ENCODE results near the gene TXNDC8. TPM values are rescaled to one million over a fixed set of nuclear protein-coding genes. Genes with fewer than 3 reads are reported as not detected.
"Not testable (repeated sequence)": the region's sequence is repeated elsewhere in the genome, so short reads cannot be mapped to it uniquely, and the experiment has no call there.

TXNDC8 gene
- total RNA-seq, result not detected

GRCh38 chr9:110337727-110338126 is at the start of gene TXNDC8:
TXNDC8 (minus strand) TSS chr9:110337863.
- H3K9me3 ChIP-seq, result no peaks in the 10 kb centered on the region
- intact Hi-C loops (cut with DNase I), result no loop called here
- DNase-seq (ENCODE audit: extremely low spot score in 2 of 2), result no peak
- no peaks in the 10 kb centered on the region for H3K27me3 ChIP-seq
- H3K36me3 ChIP-seq, result no peaks in the 10 kb centered on the region
- TF ChIP-seq POLR2AphosphoS5 (IDR thresholded peaks at IDR 0.05; ENCODE audit: insufficient read depth in 1 of 2, low read depth in 1 of 2) (no peak), CTCF (IDR thresholded peaks at IDR 0.05) (no peak), POLR2A (IDR thresholded peaks at IDR 0.05) (no peak)
- no peak within 1 kb of the TSS for H3K4me3 ChIP-seq
- no peaks in the 10 kb centered on the region for H3K4me1 ChIP-seq
- H3K27ac ChIP-seq, result no peak within 1 kb of the TSS

- Histone ChIP-seq H3K27ac (no peak overlapping the region), H3K27me3 (no peaks in the 10 kb centered on the region), H3K4me1 (no peaks in the 10 kb centered on the region), H3K4me3 (no peak overlapping the region), H3K36me3 (peaks cover 0 to 6% of the 10 kb centered on the region in 2 donors), H3K9me3 (no peaks in the 10 kb centered on the region)
- no peak for DNase-seq (ENCODE audit: extremely low spot score in 2 of 2)
- TF ChIP-seq POLR2AphosphoS5 (IDR thresholded peaks at IDR 0.05; ENCODE audit: insufficient read depth in 1 of 2, low read depth in 1 of 2) (no peak), POLR2A (IDR thresholded peaks at IDR 0.05) (no peak)
- intact Hi-C loops (cut with DNase I), result no loop called here
Measured at GRCh38 chr9:110383491-110383890, 45.8 kb upstream of the TXNDC8 start.

- Histone ChIP-seq H3K27ac (no peak overlapping the region), H3K4me1 (no peaks in the 10 kb centered on the region), H3K4me3 (no peak overlapping the region), H3K27me3 (no peaks in the 10 kb centered on the region), H3K9me3 (no peaks in the 10 kb centered on the region), H3K36me3 (peaks cover 0 to 6% of the 10 kb centered on the region in 2 donors)
- intact Hi-C loops (cut with DNase I), result no loop called here
- no peak for DNase-seq (ENCODE audit: extremely low spot score in 2 of 2)
- TF ChIP-seq POLR2A (IDR thresholded peaks at IDR 0.05), result no peak
Measured at GRCh38 chr9:110382731-110383130, 45.1 kb upstream of the TXNDC8 start.

GRCh38 chr9:110371411-110372007 is 33.8 kb upstream of the TXNDC8 start:
- Histone ChIP-seq H3K27ac (no peak overlapping the region), H3K27me3 (no peaks in the 10 kb centered on the region), H3K4me3 (no peak overlapping the region), H3K9me3 (no peaks in the 10 kb centered on the region), H3K36me3 (peaks cover 0 to 6% of the 10 kb centered on the region in 2 donors), H3K4me1 (no peaks in the 10 kb centered on the region)
- TF ChIP-seq POLR2AphosphoS5 (IDR thresholded peaks at IDR 0.05; ENCODE audit: insufficient read depth in 1 of 2, low read depth in 1 of 2), result no peak
- TF ChIP-seq POLR2A (IDR thresholded peaks at IDR 0.05), result no peak
- no peak for TF ChIP-seq CTCF (IDR thresholded peaks at IDR 0.05)
- intact Hi-C loops (cut with DNase I), result no loop called here
- DNase-seq (ENCODE audit: extremely low spot score in 2 of 2), result no peak

- H3K9me3 ChIP-seq, result no peaks in the 10 kb centered on the region
- no peak for TF ChIP-seq CTCF (IDR thresholded peaks at IDR 0.05)
- peak in 1 of 2 donors; percentile 38 for TF ChIP-seq POLR2AphosphoS5 (IDR thresholded peaks at IDR 0.05; ENCODE audit: insufficient read depth in 1 of 2, low read depth in 1 of 2)
- TF ChIP-seq POLR2A (IDR thresholded peaks at IDR 0.05), result no peak
- intact Hi-C loops (cut with DNase I), result no loop called here
- H3K4me3 ChIP-seq, result no peak overlapping the region
- H3K4me1 ChIP-seq, result no peaks in the 10 kb centered on the region
- DNase-seq (ENCODE audit: extremely low spot score in 2 of 2), result no peak
- no peak overlapping the region for H3K27ac ChIP-seq
- no peaks in the 10 kb centered on the region for H3K27me3 ChIP-seq
- H3K36me3 ChIP-seq, result peaks cover 0 to 6% of the 10 kb centered on the region in 2 donors
Measured at GRCh38 chr9:110370315-110370714, 32.7 kb upstream of the TXNDC8 start.

- H3K36me3 ChIP-seq, result no peaks in the 10 kb centered on the region
- no peak for TF ChIP-seq POLR2A (IDR thresholded peaks at IDR 0.05)
- TF ChIP-seq POLR2AphosphoS5 (IDR thresholded peaks at IDR 0.05; ENCODE audit: insufficient read depth in 1 of 2, low read depth in 1 of 2), result no peak
- no peak for TF ChIP-seq CTCF (IDR thresholded peaks at IDR 0.05)
- no peaks in the 10 kb centered on the region for H3K9me3 ChIP-seq
- H3K4me3 ChIP-seq, result no peak overlapping the region
- no peaks in the 10 kb centered on the region for H3K27me3 ChIP-seq
- no peaks in the 10 kb centered on the region for H3K4me1 ChIP-seq
- intact Hi-C loops (cut with DNase I), result no loop called here
- no peak for DNase-seq (ENCODE audit: extremely low spot score in 2 of 2)
- H3K27ac ChIP-seq, result no peak overlapping the region
Measured at GRCh38 chr9:110364451-110364850, 26.8 kb upstream of the TXNDC8 start.

- H3K4me1 ChIP-seq; intact Hi-C loops (cut with DNase I); H3K9me3 ChIP-seq; H3K36me3 ChIP-seq; DNase-seq (ENCODE audit: extremely low spot score in 2 of 2); H3K4me3 ChIP-seq; H3K27me3 ChIP-seq; H3K27ac ChIP-seq: not testable (repeated sequence)
Measured at GRCh38 chr9:110358992-110359391, 21.3 kb upstream of the TXNDC8 start.

All from vagina (tissue), 2 donors.